ENCODE data around the gene VOPP1. TPM values are rescaled to one million over a fixed set of nuclear protein-coding genes. Genes with fewer than 3 reads are reported as not detected.

VOPP1 gene
- total RNA-seq, 1 experiment from 2014 or later, result 30.3 TPM

GRCh38 chr7:55594870-55595269 is 22.6 kb upstream of the VOPP1 start (continued):
- TF ChIP-seq MAX (IDR thresholded peaks at IDR 0.05) (no peak), CEBPB (IDR thresholded peaks at IDR 0.05; ENCODE audit: low read depth) (no peak), EZH2phosphoT487 (IDR thresholded peaks at IDR 0.05; ENCODE audit: borderline replicate concordance) (no peak), SRF (IDR thresholded peaks at IDR 0.05; ENCODE audit: low read depth) (no peak), RAD21 (IDR thresholded peaks at IDR 0.05; ENCODE audit: low read depth) (no peak)

GRCh38 chr7:55594414-55594813 is 22.1 kb upstream of the VOPP1 start:
- ATAC-seq, result no peak
- TF ChIP-seq CBX3 (IDR thresholded peaks at IDR 0.05; ENCODE audit: low read depth) (no peak), ATF3 (IDR thresholded peaks at IDR 0.05) (no peak), POLR2AphosphoS5 (IDR thresholded peaks at IDR 0.05; ENCODE audit: low read depth, low read length) (no peak), ZNF274 (IDR thresholded peaks at IDR 0.05; ENCODE audit: low read depth, low read length) (no peak), MAX (IDR thresholded peaks at IDR 0.05) (no peak), EZH2phosphoT487 (IDR thresholded peaks at IDR 0.05; ENCODE audit: borderline replicate concordance) (no peak), SP1 (IDR thresholded peaks at IDR 0.05; ENCODE audit: low read depth) (no peak), EZH2 (IDR thresholded peaks at IDR 0.05) (no peak), EGR1 (IDR thresholded peaks at IDR 0.05; ENCODE audit: low read depth) (no peak), TCF7L2 (IDR thresholded peaks at IDR 0.05; ENCODE audit: borderline replicate concordance, extremely low read depth, insufficient read depth, insufficient read length) (no peak), SIN3A (IDR thresholded peaks at IDR 0.05; ENCODE audit: low read depth) (no peak), CEBPB (IDR thresholded peaks at IDR 0.05; ENCODE audit: low read depth) (no peak), REST (IDR thresholded peaks at IDR 0.05; ENCODE audit: low read depth) (no peak), YY1 (IDR thresholded peaks at IDR 0.05; ENCODE audit: extremely low read depth, insufficient replicate concordance, low read depth, low read length) (no peak), FOSL1 (IDR thresholded peaks at IDR 0.05; ENCODE audit: low read depth) (no peak), ZBTB33 (IDR thresholded peaks at IDR 0.05; ENCODE audit: extremely low read depth, insufficient replicate concordance, low read length) (no peak), JUND (IDR thresholded peaks at IDR 0.05) (no peak), RAD21 (IDR thresholded peaks at IDR 0.05; ENCODE audit: low read depth) (no peak)
- CTCF ChIA-PET, result interaction anchor here (1.8 to 2.1 kb wide), 2 partner anchors 20 to 47 kb away, joined by 5 to 9 read pairs; no protein-coding TSS in a partner anchor
- no peak overlapping the region for H3K9ac ChIP-seq (ENCODE audit: low read length)
- no peaks in the 10 kb centered on the region for H4K20me1 ChIP-seq (ENCODE audit: insufficient read depth)
- H3K27ac ChIP-seq (ENCODE audit: low read depth, low read length), result no peak overlapping the region
- DNase-seq (ENCODE audit: low read depth, low spot score), result no peak
- H3K9me3 ChIP-seq (ENCODE audit: control insufficient read depth in 1 of 2, insufficient read depth in 1 of 2, low read depth in 1 of 2, low read length in 2 of 2), result no peaks in the 10 kb centered on the region
- POLR2A ChIA-PET, result no interaction called here
- H3K4me1 ChIP-seq (ENCODE audit: control insufficient read depth in 1 of 2, insufficient read depth in 2 of 2, low read length in 2 of 2), result peaks cover 5 to 14% of the 10 kb centered on the region in 2 experiments
- H3K4me3 ChIP-seq (replicated peaks in 1 of 2; ENCODE audit: low read depth in 1 of 2, low read length in 2 of 2), result no peak overlapping the region
- RAD21 ChIA-PET (ENCODE audit: low non-redundant PET in 1 of 2, low total read pairs in 2 of 2, uncharacterized antibody in 2 of 2, unreplicated experiment in 2 of 2), result no interaction called here
- H2AFZ ChIP-seq (ENCODE audit: low read depth, low read length, poor library complexity, severe bottlenecking), result no peak overlapping the region
- no peaks in the 10 kb centered on the region for H3K36me3 ChIP-seq (ENCODE audit: control insufficient read depth in 1 of 2, insufficient read depth in 2 of 2, low read length in 2 of 2)
- H3K9me2 ChIP-seq (ENCODE audit: insufficient read depth), result no peaks in the 10 kb centered on the region; the same call in 1 of the 2 replicates
- intact Hi-C loops (cut with micrococcal nuclease), result no loop called here
- no peaks in the 10 kb centered on the region for H3K79me2 ChIP-seq (ENCODE audit: insufficient read depth, low read length)
- no peak overlapping the region for H3K4me2 ChIP-seq (ENCODE audit: low read length)
- H3K27me3 ChIP-seq (ENCODE audit: insufficient read depth, low read length), result no peaks in the 10 kb centered on the region
- no TSS peak for BruUV-seq (replicated peaks)

All from HCT116 (cell line).